AG04450 (cell line): ENCODE measurements around the gene EVPLL. TPM values are rescaled to one million over a fixed set of nuclear protein-coding genes. Genes with fewer than 3 reads are reported as not detected.
"Not testable (repeated sequence)": the region's sequence is repeated elsewhere in the genome, so short reads cannot be mapped to it uniquely, and the experiment has no call there.

ENCODE experiments used
- CTCF ChIA-PET: fragments of 300-600, 350-600 bp; formaldehyde crosslinking; extraction: SDS; loops from one replicate; lab custom pipeline; 2022; ENCODE audit warnings: antibody characterized with exemption, inconsistent platforms; lab: Charles Lee
- POLR2A ChIA-PET: fragments of 350-600 bp; formaldehyde crosslinking; extraction: SDS; loops from one replicate; lab custom pipeline; 2021; ENCODE audit warnings: antibody characterized with exemption, inconsistent platforms; lab: Yijun Ruan, JAX
- DNase-seq: peaks from one replicate; pipeline ENCODE4 v3.0.0-alpha.2; 2011; ENCODE audit warnings: low read depth, low spot score
- H3K27ac ChIP-seq: one replicate; pipeline ENCODE4 v1.5.1; 2012; ENCODE audit warnings: low read depth, low read length, control low read depth
- H3K27me3 ChIP-seq: one replicate; pipeline ENCODE4 v1.6.0; 2012; ENCODE audit warnings: low read length; ENCODE audit not compliant: control insufficient read depth, insufficient read depth
- H3K4me3 ChIP-seq: 2 replicates; pipeline ENCODE4 v1.5.1; 2011; ENCODE audit warnings: mild to moderate bottlenecking, low read depth, low read length, control low read depth
- H3K9me3 ChIP-seq: 2 replicates; pipeline ENCODE4 v1.5.1; 2012; ENCODE audit warnings: low read length; ENCODE audit not compliant: control insufficient read depth, insufficient read depth
- polyA plus RNA-seq: library from polyadenylated mRNA; depleted of rRNA; stranded (reverse); fragments of >200 nt; gene quantifications from 2 replicates; pipeline ENCODE4 v1.2.3, GENCODE V29; 2011; rRNA removed
- small RNA-seq: library from RNA; depleted of rRNA; stranded (forward); fragments of <200 nt; gene quantifications from one replicate; pipeline ENCODE3, GENCODE V24; 2012; ENCODE audit warnings: low read depth; ENCODE audit not compliant: insufficient read length

EVPLL gene
- polyA plus RNA-seq, 1 experiment: not detected

DNA sequence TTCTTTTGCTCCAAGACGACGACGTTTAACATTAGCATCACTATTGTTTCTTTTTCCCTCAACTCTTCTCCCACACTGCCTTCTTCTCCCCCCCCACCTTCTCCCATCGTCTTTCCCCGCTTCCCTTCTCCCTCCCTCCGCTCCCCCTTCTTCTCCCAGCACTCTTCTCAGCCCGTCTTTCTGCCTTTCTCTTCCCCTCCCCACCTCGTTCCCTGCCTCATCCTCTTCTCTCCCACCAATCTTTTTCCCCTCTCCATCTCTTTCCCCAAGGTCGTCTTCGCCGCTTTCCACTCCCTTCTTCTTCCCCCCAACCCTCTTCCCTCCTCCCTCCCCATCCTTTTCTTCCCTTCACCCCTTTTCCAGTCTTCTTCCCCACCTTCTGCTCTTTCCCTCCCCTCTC is 33.2 kb downstream of the EVPLL start:
- H3K27ac ChIP-seq, CTCF ChIA-PET, H3K9me3 ChIP-seq, POLR2A ChIA-PET, H3K27me3 ChIP-seq, DNase-seq: not testable (repeated sequence)
- peak overlapping the region; percentile 64 for H3K4me3 ChIP-seq

DNA sequence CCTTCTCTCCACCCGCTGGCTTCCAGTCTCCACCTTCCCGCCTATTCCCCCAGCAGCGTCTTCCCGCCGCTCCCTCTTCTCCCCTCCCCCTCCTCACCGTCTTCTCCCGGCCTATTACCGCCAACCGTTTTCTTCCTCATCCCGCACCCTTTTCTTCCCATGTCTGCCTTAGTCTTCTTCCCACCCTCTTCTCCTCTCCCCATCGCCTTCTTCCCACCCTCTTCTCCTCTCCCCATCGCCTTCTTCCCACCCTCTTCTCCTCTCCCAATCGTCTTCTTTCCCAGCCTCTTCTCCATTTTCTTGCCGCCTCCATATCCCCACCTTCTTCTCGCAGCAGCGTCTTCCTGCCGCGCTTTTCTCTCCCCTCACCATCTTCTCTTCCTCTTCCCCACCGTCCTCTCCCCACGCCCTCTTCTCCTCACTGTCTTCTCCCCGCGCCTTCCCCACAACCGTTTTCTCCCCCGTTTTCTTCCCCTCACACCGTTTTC is 33.8 kb downstream of the EVPLL start:
- H3K9me3 ChIP-seq, H3K27me3 ChIP-seq, DNase-seq, CTCF ChIA-PET, POLR2A ChIA-PET: not testable (repeated sequence)
- H3K4me3 ChIP-seq: peak overlapping the region; percentile 64
- H3K27ac ChIP-seq: peak overlapping the region; percentile 75

DNA sequence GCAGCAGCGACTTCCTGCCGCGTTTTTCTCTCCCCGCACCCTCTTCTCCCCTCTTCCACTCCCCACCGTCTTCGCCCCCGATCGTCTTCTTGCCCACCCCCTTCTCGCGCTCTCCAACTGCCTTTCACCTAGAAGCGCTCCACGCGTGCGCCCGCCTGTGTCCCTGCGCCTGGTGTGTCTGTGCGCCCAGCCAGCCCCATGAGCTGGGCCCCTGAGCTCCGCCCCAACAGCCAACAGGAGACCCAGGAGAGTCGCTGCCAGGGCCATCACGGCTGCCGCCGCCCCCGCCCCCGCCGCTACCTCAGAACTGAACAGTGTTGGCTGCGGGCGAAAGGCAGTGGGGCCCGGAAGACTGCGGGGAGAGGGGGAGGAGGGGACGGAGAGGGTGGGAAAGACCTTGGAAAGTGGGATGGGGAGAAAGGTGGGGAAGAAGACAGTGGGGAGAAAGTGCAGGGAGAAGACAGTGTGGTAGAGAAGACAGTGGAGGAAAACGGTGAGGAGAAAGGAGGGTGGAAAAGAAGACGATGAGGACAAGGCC is 34.5 kb downstream of the EVPLL start:
- DNase-seq, H3K9me3 ChIP-seq, CTCF ChIA-PET, H3K4me3 ChIP-seq, H3K27me3 ChIP-seq, H3K27ac ChIP-seq, POLR2A ChIA-PET: not testable (repeated sequence)

DNA sequence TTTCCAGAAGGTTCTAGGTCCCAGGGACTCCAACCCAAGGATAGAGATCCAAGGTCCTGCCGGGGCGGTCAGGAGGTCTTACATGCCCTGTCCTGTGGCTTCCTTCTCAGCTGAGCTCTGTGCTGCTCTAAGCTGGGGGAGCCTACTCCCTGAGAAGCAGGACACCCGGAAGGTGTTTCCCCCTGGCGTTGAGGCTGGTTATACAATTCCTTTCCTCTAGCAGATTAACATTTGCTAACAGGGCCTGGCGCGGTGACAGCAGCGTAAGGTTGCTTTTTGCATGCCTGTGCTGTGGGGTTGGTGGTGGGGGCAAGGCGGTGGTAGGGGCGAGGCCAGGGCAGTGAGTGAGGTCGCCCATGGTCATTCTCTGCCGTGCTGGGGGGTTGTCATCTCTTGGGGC is 43.9 kb downstream of the EVPLL start:
- POLR2A ChIA-PET, H3K4me3 ChIP-seq, CTCF ChIA-PET, H3K9me3 ChIP-seq, H3K27me3 ChIP-seq, H3K27ac ChIP-seq, DNase-seq: not testable (repeated sequence)

DNA sequence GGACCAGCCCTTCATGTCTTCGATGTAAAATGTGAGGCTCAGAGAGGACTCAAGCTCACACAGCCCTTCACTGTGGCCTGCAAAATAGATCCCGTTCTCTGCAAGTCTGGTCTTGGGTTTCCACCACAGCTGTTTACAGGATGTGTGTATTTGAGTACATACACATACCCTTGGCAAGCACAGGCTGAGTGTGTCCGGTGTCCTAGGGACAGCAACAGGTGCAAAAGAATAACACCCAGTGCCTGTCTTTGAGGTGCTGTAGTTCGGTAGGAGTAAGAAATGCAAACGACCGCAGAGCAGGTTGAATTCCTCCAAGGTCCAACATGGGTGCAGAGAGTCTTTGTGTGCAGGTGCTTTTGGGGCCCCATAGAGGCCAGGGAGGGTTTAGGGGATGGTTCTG is 44.9 kb downstream of the EVPLL start:
- POLR2A ChIA-PET, H3K4me3 ChIP-seq, CTCF ChIA-PET, H3K27me3 ChIP-seq, DNase-seq, H3K9me3 ChIP-seq, H3K27ac ChIP-seq: not testable (repeated sequence)

DNA sequence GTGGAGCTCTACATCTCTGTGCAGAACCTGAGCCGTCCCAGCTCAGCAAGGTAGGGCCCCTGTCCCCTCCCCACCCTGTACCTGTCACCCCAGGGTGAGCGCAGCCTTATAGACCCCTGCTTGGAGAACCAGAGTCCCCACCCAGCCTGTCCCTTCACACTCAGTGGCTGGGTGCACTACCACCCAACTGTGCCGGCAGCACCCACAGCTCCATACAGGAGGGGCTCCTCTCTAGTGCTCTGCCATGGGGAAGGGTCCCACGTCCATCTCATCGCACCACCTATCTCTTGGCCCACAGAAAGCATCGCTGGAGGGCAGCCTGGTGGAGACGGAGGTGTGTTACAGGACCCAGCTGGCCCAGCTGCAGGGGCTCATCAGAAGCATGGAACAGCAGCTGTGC is 45.4 kb downstream of the EVPLL start:
- DNase-seq, CTCF ChIA-PET, POLR2A ChIA-PET, H3K9me3 ChIP-seq, H3K27ac ChIP-seq, H3K4me3 ChIP-seq, H3K27me3 ChIP-seq: not testable (repeated sequence)

DNA sequence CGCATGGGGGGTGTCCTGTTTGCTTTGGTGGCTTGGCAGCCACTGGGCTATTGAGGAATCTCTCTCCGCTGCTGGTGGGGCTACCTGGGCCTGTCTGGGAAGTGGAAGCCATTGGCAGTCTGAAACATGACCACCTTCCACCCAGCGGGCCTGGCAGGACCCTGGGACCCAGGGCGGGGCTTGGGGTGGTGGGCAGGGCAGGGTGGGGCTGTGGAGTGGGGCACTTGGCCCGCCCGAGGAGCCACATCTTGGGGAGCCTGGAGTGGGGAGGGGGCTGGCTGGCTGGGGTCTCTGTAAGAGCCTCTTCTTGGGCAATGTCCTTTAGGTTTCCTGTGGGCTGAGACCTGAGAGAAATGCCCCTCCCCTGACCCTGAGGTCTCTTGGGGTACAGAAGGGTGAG is 48.0 kb downstream of the EVPLL start:
- H3K4me3 ChIP-seq, CTCF ChIA-PET, DNase-seq, H3K27me3 ChIP-seq, H3K9me3 ChIP-seq, H3K27ac ChIP-seq, POLR2A ChIA-PET: not testable (repeated sequence)

DNA sequence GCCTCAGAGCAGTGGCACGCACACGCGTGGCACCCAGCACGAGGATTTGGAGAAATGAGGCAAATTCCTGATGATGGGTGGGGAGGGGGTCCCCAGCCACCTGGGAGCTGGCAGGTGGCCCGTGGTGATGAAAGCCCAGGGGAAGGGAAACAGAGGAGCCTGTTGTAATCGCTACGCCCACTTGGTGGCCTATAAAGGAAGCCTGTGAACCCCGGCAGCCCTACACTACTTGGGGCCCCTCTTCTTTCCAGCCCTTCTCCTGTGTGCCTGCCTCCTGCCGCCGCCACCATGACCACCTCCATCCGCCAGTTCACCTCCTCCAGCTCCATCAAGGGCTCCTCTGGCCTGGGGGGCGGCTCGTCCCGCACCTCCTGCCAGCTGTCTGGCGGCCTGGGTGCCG is 49.1 kb downstream of the EVPLL start:
- H3K27me3 ChIP-seq, DNase-seq, POLR2A ChIA-PET, H3K4me3 ChIP-seq, H3K9me3 ChIP-seq, H3K27ac ChIP-seq, CTCF ChIA-PET: not testable (repeated sequence)

DNA sequence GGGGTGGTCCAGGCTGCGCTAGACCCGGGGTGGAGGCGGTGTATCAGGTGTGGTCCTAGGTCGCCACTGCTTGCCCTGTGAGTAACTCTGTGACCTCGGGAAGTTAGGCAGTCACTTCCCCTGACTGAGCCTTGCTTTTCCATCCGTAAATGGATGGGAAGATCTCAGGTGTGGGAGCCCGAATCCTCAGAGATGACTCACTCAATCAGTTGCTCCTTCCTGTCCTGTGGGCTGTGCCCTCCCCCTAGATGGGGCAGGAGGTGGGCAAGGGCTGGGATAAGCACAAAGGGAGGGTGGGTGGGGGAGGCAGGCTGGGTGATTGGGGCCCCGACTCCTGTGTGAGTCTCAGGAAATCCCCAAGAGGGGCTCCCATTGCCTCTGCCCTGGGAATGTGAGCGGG is 54.6 kb downstream of the EVPLL start:
- POLR2A ChIA-PET, CTCF ChIA-PET, H3K27me3 ChIP-seq, H3K4me3 ChIP-seq, H3K27ac ChIP-seq, H3K9me3 ChIP-seq, DNase-seq: not testable (repeated sequence)

Small RNAs within 50 kb of the gene (small RNA-seq; reads per million reads assigned to genes)
- gene AL353997.5 (not detected), gene YWHAEP2 (not detected)

Other genes with a start within 250 kb of the EVPLL start
- gene ALKBH5, start 193.9 kb upstream of the EVPLL start, polyA plus RNA-seq: 57.6 and 59.9 TPM in 2 replicates
- 27.1 and 41.9 TPM in 2 replicates for gene LLGL1, start 152.1 kb upstream of the EVPLL start, polyA plus RNA-seq
- gene FLII, start 119.0 kb upstream of the EVPLL start, polyA plus RNA-seq: 192 and 235 TPM in 2 replicates
- 5.9 and 7.1 TPM in 2 replicates for gene MIEF2, start 117.1 kb upstream of the EVPLL start, polyA plus RNA-seq
- gene TOP3A, start 62.8 kb upstream of the EVPLL start, polyA plus RNA-seq: 11.9 and 12.2 TPM in 2 replicates
- gene SMCR8, start 62.5 kb upstream of the EVPLL start, polyA plus RNA-seq: 8.5 and 9.1 TPM in 2 replicates
- 4.0 and 4.3 TPM in 2 replicates for gene SHMT1, start 14.2 kb upstream of the EVPLL start, polyA plus RNA-seq
- gene LGALS9C, start 99.0 kb downstream of the EVPLL start, polyA plus RNA-seq: not detected in 2 replicates